Mesendoderm (in vitro differentiated cells): ENCODE results near the gene PFKL.

Experiments used
- DNase-seq: peaks from one replicate; pipeline ENCODE4 v3.0.0; 2013
- H2AK5ac ChIP-seq: 2 replicates; pipeline ENCODE4 v1.6.1; 2013; ENCODE audit warnings: low read length, inconsistent platforms
- H2BK120ac ChIP-seq: 2 replicates; pipeline ENCODE4 v1.6.1; 2013; ENCODE audit warnings: low read depth, mild to moderate bottlenecking, low read length, moderate library complexity, mixed read lengths
- H2BK15ac ChIP-seq: replicated peaks from 2 replicates; pipeline ENCODE4 v1.6.1; 2013; ENCODE audit warnings: low read depth, mild to moderate bottlenecking, moderate library complexity
- H2BK5ac ChIP-seq: 2 replicates; pipeline ENCODE4 v1.6.1; 2013; ENCODE audit warnings: low read length, inconsistent platforms
- H3K18ac ChIP-seq: 2 replicates; pipeline ENCODE4 v1.6.1; 2013; ENCODE audit warnings: mild to moderate bottlenecking, low read length, mixed read lengths
- H3K23ac ChIP-seq: one replicate; pipeline ENCODE4 v1.6.1; 2013; ENCODE audit warnings: low read length
- H3K27ac ChIP-seq: 2 replicates; pipeline ENCODE4 v1.5.1; 2013; ENCODE audit warnings: low read depth, mild to moderate bottlenecking, inconsistent platforms, low read length, moderate library complexity
- H3K27me3 ChIP-seq: 2 replicates; pipeline ENCODE4 v1.6.1; 2013; ENCODE audit warnings: low read length, control low read depth, mild to moderate bottlenecking, inconsistent platforms; ENCODE audit not compliant: insufficient read depth, poor library complexity
- H3K36me3 ChIP-seq: 2 replicates; pipeline ENCODE4 v1.6.1; 2013; ENCODE audit warnings: low read length, inconsistent platforms; ENCODE audit not compliant: control insufficient read depth, insufficient read depth
- H3K4ac ChIP-seq: one replicate; pipeline ENCODE4 v1.6.1; 2013; ENCODE audit warnings: low read depth, mild to moderate bottlenecking, low read length, moderate library complexity
- H3K4me1 ChIP-seq: 2 replicates; pipeline ENCODE4 v1.6.1; 2013; ENCODE audit warnings: low read depth, low read length, inconsistent platforms; ENCODE audit not compliant: control insufficient read depth
- H3K4me2 ChIP-seq: 2 replicates; pipeline ENCODE4 v1.6.1; 2013; ENCODE audit warnings: low read length
- H3K4me3 ChIP-seq: 2 replicates; pipeline ENCODE4 v1.5.1; 2013; ENCODE audit warnings: mild to moderate bottlenecking, low read length
- H3K56ac ChIP-seq: one replicate; pipeline ENCODE4 v1.6.1; 2013; ENCODE audit warnings: low read length
- H3K79me1 ChIP-seq: 2 replicates; pipeline ENCODE4 v1.6.1; 2013; ENCODE audit warnings: low read length, inconsistent platforms
- H3K79me2 ChIP-seq: 2 replicates; pipeline ENCODE4 v1.6.1; 2013; ENCODE audit warnings: mild to moderate bottlenecking, low read length; ENCODE audit not compliant: control insufficient read depth, insufficient read depth
- H3K9ac ChIP-seq: 2 replicates; pipeline ENCODE4 v1.6.1; 2013; ENCODE audit warnings: low read length, inconsistent platforms
- H4K5ac ChIP-seq: one replicate; pipeline ENCODE4 v1.6.1; 2013; ENCODE audit warnings: low read length
- H4K8ac ChIP-seq: one replicate; pipeline ENCODE4 v1.6.1; 2013; ENCODE audit warnings: low read depth, mild to moderate bottlenecking, control low read depth, low read length, moderate library complexity
- WGBS: extraction: QIAGEN DNeasy Blood & Tissue Kit; methylation state at CpG from one replicate; pipeline ENCODE4 v1.1.7; 2013; ENCODE audit warnings: low lambda C conversion rate, missing lambda C conversion rate; ENCODE audit not compliant: insufficient coverage; ENCODE audit errors: extremely low coverage; 5-methylcytosine and 5-hydroxymethylcytosine counted together

Gene PFKL

DNA sequence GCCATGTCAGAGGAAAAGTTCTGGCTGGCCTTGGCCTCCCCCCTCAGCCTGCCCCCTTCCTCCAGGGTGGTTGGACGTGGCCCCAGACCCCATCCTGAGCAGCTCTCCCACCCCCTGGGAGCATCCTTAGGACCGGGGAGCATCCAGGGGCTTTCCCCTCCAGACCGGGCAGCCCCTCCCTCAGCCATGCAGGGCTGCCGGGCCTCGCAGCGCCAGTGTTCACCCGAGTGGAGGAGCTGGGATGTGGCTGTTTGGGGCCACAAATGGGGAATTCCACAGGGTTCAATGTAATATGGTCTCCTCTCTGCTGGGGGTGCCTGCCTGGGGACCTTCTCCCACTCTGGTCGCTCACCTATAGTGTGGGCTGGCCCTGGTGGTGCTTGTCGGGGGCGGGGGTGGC lies 4.2 kb upstream of the PFKL start:
- H4K5ac ChIP-seq: no peak overlapping the region
- DNase-seq: no peak
- H3K4me1 ChIP-seq: peaks cover 3% of the 10 kb centered on the region
- no peak overlapping the region for H2BK15ac ChIP-seq
- peaks cover 1% of the 10 kb centered on the region for H3K79me1 ChIP-seq
- no peak overlapping the region for H3K4me2 ChIP-seq
- no CpG with 5 or more reads among the region's 10 CpGs for WGBS
- no peak overlapping the region for H2AK5ac ChIP-seq
- no peak overlapping the region for H3K4ac ChIP-seq
- H2BK120ac ChIP-seq: no peak overlapping the region
- no peaks in the 10 kb centered on the region for H3K27me3 ChIP-seq
- no peak overlapping the region for H3K18ac ChIP-seq
- H3K9ac ChIP-seq: no peak overlapping the region
- H3K4me3 ChIP-seq: no peak overlapping the region
- H3K36me3 ChIP-seq: no peaks in the 10 kb centered on the region
- H3K27ac ChIP-seq: no peak overlapping the region
- H3K23ac ChIP-seq: no peak overlapping the region
- H3K79me2 ChIP-seq: no peaks in the 10 kb centered on the region
- no peak overlapping the region for H3K56ac ChIP-seq
- no peak overlapping the region for H4K8ac ChIP-seq
- no peak overlapping the region for H2BK5ac ChIP-seq

DNA sequence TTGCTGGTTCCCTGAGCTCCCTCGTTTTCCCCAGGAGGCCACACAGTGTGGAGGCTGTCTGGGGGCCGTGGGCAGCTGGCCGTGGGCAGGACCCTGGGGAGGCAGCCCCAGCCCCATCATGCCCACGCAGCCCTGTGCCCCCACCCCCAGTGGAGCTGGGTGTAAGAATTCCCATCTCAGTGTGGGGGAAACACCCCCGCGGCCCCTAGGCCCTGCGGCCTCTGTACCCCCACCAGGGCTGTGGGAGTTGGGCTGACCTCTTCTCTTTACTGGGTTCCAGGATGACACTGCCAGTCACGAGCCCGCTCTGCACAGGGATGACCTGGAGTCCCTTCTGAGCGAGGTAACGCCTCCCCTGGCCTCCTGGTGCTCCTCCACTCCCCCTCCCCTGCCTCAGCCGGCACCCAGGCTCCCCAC lies 3.7 kb upstream of the PFKL start:
- H3K27ac ChIP-seq: no peak overlapping the region
- H2BK120ac ChIP-seq: no peak overlapping the region
- DNase-seq: no peak
- H4K5ac ChIP-seq: no peak overlapping the region
- H3K4me1 ChIP-seq: peaks cover 3% of the 10 kb centered on the region
- H4K8ac ChIP-seq: no peak overlapping the region
- no peaks in the 10 kb centered on the region for H3K36me3 ChIP-seq
- no peak overlapping the region for H2AK5ac ChIP-seq
- no peak overlapping the region for H3K23ac ChIP-seq
- H3K4ac ChIP-seq: no peak overlapping the region
- H3K18ac ChIP-seq: no peak overlapping the region
- WGBS: no CpG with 5 or more reads among the region's 12 CpGs
- H3K27me3 ChIP-seq: no peaks in the 10 kb centered on the region
- H2BK5ac ChIP-seq: no peak overlapping the region
- H3K56ac ChIP-seq: no peak overlapping the region
- H3K79me2 ChIP-seq: peaks cover 3% of the 10 kb centered on the region
- H2BK15ac ChIP-seq: no peak overlapping the region
- H3K79me1 ChIP-seq: peaks cover 6% of the 10 kb centered on the region
- no peak overlapping the region for H3K4me3 ChIP-seq
- no peak overlapping the region for H3K9ac ChIP-seq
- H3K4me2 ChIP-seq: no peak overlapping the region

DNA sequence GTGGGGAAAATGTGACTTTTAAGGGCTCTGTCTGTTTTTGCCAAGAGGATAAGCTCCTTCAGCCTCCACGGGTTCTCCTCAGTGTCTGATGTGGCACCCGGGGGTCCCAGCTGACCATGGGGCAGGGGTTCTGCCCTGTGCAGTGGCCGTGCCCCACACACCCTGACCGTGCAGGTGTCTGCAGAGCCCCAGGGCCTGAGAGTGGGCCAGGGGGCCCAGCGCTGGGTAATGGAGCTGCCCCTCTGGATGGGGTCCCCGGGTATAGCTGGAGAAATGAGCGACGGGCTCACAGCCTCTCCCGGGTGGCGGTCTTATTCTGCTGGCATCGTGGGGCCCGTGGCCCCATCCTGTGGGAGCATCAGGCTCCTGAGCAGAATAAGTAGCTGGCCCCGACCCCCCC lies 2.9 kb upstream of the PFKL start:
- H3K27me3 ChIP-seq: no peaks in the 10 kb centered on the region
- no peak overlapping the region for H2BK15ac ChIP-seq
- no peak for DNase-seq
- no peaks in the 10 kb centered on the region for H3K36me3 ChIP-seq
- peaks cover 9% of the 10 kb centered on the region for H3K79me1 ChIP-seq
- H3K79me2 ChIP-seq: peaks cover 6% of the 10 kb centered on the region
- no peak overlapping the region for H2AK5ac ChIP-seq
- H2BK120ac ChIP-seq: no peak overlapping the region
- no peak overlapping the region for H3K27ac ChIP-seq
- H3K9ac ChIP-seq: no peak overlapping the region
- no peak overlapping the region for H3K18ac ChIP-seq
- no peak overlapping the region for H3K4ac ChIP-seq
- H4K5ac ChIP-seq: no peak overlapping the region
- WGBS: no CpG with 5 or more reads among the region's 13 CpGs
- no peak overlapping the region for H3K23ac ChIP-seq
- H3K4me3 ChIP-seq: no peak overlapping the region
- no peak overlapping the region for H2BK5ac ChIP-seq
- H3K56ac ChIP-seq: no peak overlapping the region
- no peak overlapping the region for H4K8ac ChIP-seq
- H3K4me1 ChIP-seq: peaks cover 3% of the 10 kb centered on the region
- no peak overlapping the region for H3K4me2 ChIP-seq

DNA sequence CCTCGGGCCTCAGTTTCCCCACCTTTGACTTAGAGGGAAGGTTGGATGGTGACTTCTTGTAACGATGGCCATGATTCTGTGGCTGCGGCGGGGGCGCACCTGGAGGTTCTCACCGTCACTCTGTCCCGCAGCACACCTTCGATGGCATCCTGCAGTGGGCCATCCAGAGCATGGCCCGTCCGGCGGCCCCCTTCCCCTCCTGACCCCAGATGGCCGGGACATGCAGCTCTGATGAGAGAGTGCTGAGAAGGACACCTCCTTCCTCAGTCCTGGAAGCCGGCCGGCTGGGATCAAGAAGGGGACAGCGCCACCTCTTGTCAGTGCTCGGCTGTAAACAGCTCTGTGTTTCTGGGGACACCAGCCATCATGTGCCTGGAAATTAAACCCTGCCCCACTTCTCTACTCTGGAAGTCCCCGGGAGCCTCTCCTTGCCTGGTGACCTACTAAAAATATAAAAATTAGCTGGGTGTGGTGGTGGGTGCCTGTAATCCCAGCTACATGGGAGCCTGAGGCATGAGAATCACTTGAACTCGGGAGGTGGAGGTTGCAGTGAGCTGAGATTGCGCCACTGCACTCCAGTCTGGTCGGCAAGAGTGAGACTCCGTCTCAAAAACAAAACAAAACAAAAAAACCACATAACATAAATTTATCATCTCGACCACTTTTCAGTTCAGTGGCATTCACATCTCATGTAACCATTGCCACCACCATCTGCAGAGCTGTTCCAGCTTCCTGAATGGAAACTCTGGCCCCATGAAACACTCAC lies 2.1 kb upstream of the PFKL start:
- Histone ChIP-seq H3K27me3 (no peaks in the 10 kb centered on the region), H4K5ac (no peak overlapping the region), H2AK5ac (no peak overlapping the region), H3K18ac (no peak overlapping the region), H2BK5ac (no peak overlapping the region), H3K23ac (no peak overlapping the region), H3K9ac (no peak overlapping the region), H3K4ac (no peak overlapping the region), H4K8ac (no peak overlapping the region), H3K4me3 (no peak overlapping the region), H3K79me2 (peaks cover 6% of the 10 kb centered on the region), H3K4me2 (no peak overlapping the region), H3K79me1 (peaks cover 9% of the 10 kb centered on the region), H3K36me3 (no peaks in the 10 kb centered on the region), H2BK120ac (no peak overlapping the region), H3K4me1 (peaks cover 3% of the 10 kb centered on the region), H3K27ac (no peak overlapping the region), H3K56ac (no peak overlapping the region), H2BK15ac (no peak overlapping the region)
- no CpG with 5 or more reads among the region's 22 CpGs for whole genome bisulfite sequencing
- DNase-seq: peak; percentile 86

DNA sequence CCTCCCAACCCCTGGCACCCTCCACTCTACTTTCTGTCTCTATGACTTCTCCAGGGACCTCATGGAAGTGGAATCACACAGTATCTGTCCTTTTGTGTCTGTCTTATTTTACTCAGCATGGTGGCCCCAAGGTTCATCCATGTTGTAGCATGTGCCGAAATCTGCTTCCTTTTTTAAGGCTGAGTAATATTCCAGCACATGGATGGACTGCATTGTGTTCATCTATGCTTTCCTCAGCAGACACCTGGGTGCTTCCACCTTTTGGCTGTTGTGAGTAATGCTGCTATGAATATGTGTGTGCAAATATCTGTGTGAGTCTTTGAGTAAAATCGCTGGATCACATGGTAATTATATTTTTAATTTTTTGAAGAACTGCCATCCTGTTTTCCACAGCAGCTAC lies 1.6 kb upstream of the PFKL start:
- Histone ChIP-seq H3K79me2 (peaks cover 6% of the 10 kb centered on the region), H3K27ac (no peak overlapping the region), H4K5ac (no peak overlapping the region), H3K18ac (no peak overlapping the region), H2AK5ac (no peak overlapping the region), H3K23ac (no peak overlapping the region), H3K27me3 (no peaks in the 10 kb centered on the region), H3K79me1 (peaks cover 9% of the 10 kb centered on the region), H2BK5ac (no peak overlapping the region), H2BK15ac (no peak overlapping the region), H4K8ac (no peak overlapping the region), H3K56ac (no peak overlapping the region), H3K4ac (no peak overlapping the region), H2BK120ac (no peak overlapping the region), H3K4me3 (no peak overlapping the region), H3K4me2 (no peak overlapping the region), H3K9ac (no peak overlapping the region), H3K36me3 (no peaks in the 10 kb centered on the region), H3K4me1 (peaks cover 3% of the 10 kb centered on the region)
- DNase-seq: no peak
- WGBS: no CpG with 5 or more reads among the region's 2 CpGs

DNA sequence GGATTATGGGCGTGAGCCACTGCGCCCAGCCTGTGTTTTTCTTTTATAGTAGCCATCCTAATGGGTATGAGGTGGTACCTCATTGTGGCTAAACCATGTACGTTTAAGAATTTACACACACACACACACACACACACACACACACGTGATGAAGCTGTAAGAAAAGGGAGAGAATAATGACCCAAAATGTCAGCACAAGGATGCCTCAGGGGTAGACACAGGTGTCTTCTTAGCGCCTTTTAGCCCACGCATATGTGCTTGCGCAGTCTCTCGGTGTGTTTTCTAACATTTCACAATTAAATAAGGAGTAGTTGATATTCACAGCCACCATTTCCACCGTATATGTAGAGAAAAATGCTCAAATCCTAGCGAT lies 782 bp upstream of the PFKL start:
- H3K27ac ChIP-seq: no peak overlapping the region
- DNase-seq: no peak
- no peak overlapping the region for H4K5ac ChIP-seq
- peak overlapping the region; percentile 65 for H3K4ac ChIP-seq
- H3K79me2 ChIP-seq: peaks cover 6% of the 10 kb centered on the region
- H2BK5ac ChIP-seq: no peak overlapping the region
- peak overlapping the region; percentile 74 for H2AK5ac ChIP-seq
- H3K4me3 ChIP-seq: peak overlapping the region; percentile 35
- no CpG with 5 or more reads among the region's 10 CpGs for WGBS
- no peak overlapping the region for H4K8ac ChIP-seq
- H3K79me1 ChIP-seq: peaks cover 9% of the 10 kb centered on the region
- H3K36me3 ChIP-seq: no peaks in the 10 kb centered on the region
- peaks cover 3% of the 10 kb centered on the region for H3K4me1 ChIP-seq
- H3K18ac ChIP-seq: peak overlapping the region; percentile 78
- H3K27me3 ChIP-seq: no peaks in the 10 kb centered on the region
- H3K56ac ChIP-seq: peak overlapping the region; percentile 91
- H3K4me2 ChIP-seq: peak overlapping the region; percentile 63
- H2BK120ac ChIP-seq: no peak overlapping the region
- peak overlapping the region; percentile 82 for H3K9ac ChIP-seq
- H3K23ac ChIP-seq: no peak overlapping the region
- H2BK15ac ChIP-seq: no peak overlapping the region
